Endothelial cell of umbilical vein (primary cell): ENCODE measurements around the gene NFXL1. TPM values are rescaled to one million over a fixed set of nuclear protein-coding genes. Genes with fewer than 3 reads are reported as not detected.

ENCODE experiments used
- BruUV-seq: library from RNA; stranded (reverse); fragments of 400-500 nt; replicated peaks from 2 replicates; lab custom pipeline; 2021; lab: Mats Ljungman, UMichigan
- CTCF ChIA-PET: fragments of 300-600, 350-600 bp; sonication (Branson Sonifier 250); formaldehyde crosslinking; loops from one replicate; lab custom pipeline; 2021; ENCODE audit warnings: antibody characterized with exemption, inconsistent platforms; lab: Charles Lee
- POLR2A ChIA-PET: fragments of 300-600, 350-600 bp; sonication (Branson Sonifier 250); formaldehyde crosslinking; loops from one replicate; lab custom pipeline; 2021; ENCODE audit warnings: antibody characterized with exemption, inconsistent platforms; lab: Charles Lee
- DNase-seq: peaks from one replicate; pipeline ENCODE4 v3.0.0-alpha.2; 2011; ENCODE audit warnings: low read depth, low spot score
- FAIRE-seq: peaks from 2 replicates; lab custom pipeline; 2011; peaks lifted over from hg19 to GRCh38; lab: Jason Lieb, UNC
- H2AFZ ChIP-seq: 2 replicates; pipeline ENCODE4 v1.6.0; 2012; ENCODE audit warnings: low read depth, low read length, control low read depth, inconsistent platforms
- H3K27ac ChIP-seq: 2 replicates; pipeline ENCODE4 v1.5.1; 2011; ENCODE audit warnings: low read depth, mild to moderate bottlenecking, control low read depth, low read length, moderate library complexity; ENCODE audit not compliant: insufficient read depth
- H3K27me3 ChIP-seq, 2 experiments: 2 replicates each; pipeline versions ENCODE4 v1.6.0 to v1.6.1; 2011; ENCODE audit warnings: low read length in 2 of 2, mixed read lengths in 1 of 2; ENCODE audit not compliant: control insufficient read depth in 2 of 2, insufficient read depth in 2 of 2
- H3K36me3 ChIP-seq, 2 experiments: 2 replicates in 1 of 2; 3 replicates in 1 of 2; pipeline ENCODE4 v1.5.1; 2011; ENCODE audit warnings: low read length in 2 of 2, mild to moderate bottlenecking in 1 of 2, moderate library complexity in 1 of 2; ENCODE audit not compliant: control insufficient read depth in 2 of 2, insufficient read depth in 2 of 2; ENCODE audit errors: extremely low read depth in 1 of 2
- H3K4me1 ChIP-seq: 3 replicates; pipeline ENCODE4 v1.5.1; 2011; ENCODE audit warnings: mild to moderate bottlenecking, low read length; ENCODE audit not compliant: control insufficient read depth, insufficient read depth; ENCODE audit errors: extremely low read depth
- H3K4me2 ChIP-seq: 2 replicates; pipeline ENCODE4 v1.6.1; 2011; ENCODE audit warnings: low read length, control low read depth, mixed read lengths; ENCODE audit not compliant: insufficient read depth
- H3K4me3 ChIP-seq, 3 experiments: fragments of 200-600 bp in 1 of 3; sonication (generic), shearing (Covaris generic) in 1 of 3; replicated peaks in 1 of 3; 2 replicates each; pipeline ENCODE4 v1.5.1; 2011 to 2016; ENCODE audit warnings: control low read depth in 3 of 3, low read length in 3 of 3, mild to moderate bottlenecking in 2 of 3, inconsistent platforms in 1 of 3, low read depth in 1 of 3, moderate library complexity in 1 of 3; ENCODE audit not compliant: insufficient read depth in 1 of 3
- H3K79me2 ChIP-seq: 2 replicates; pipeline ENCODE4 v1.6.0; 2012; ENCODE audit warnings: low read length, inconsistent platforms; ENCODE audit not compliant: control insufficient read depth, insufficient read depth
- H3K9ac ChIP-seq: replicated peaks from 2 replicates; pipeline ENCODE3; 2011; ENCODE audit warnings: low read length, control low read depth; ENCODE audit not compliant: insufficient read depth; ENCODE audit errors: extremely low read depth
- H3K9me1 ChIP-seq: replicated peaks from 3 replicates; pipeline ENCODE4 v1.6.0; 2011; ENCODE audit warnings: mild to moderate bottlenecking, low read length; ENCODE audit not compliant: control insufficient read depth, insufficient read depth; ENCODE audit errors: extremely low read depth
- H3K9me3 ChIP-seq: replicated peaks from 2 replicates; pipeline ENCODE4 v1.5.1; 2012; ENCODE audit warnings: low read length, inconsistent platforms; ENCODE audit not compliant: control insufficient read depth, insufficient read depth
- H4K20me1 ChIP-seq: replicated peaks from 2 replicates; pipeline ENCODE3; 2011; ENCODE audit warnings: mild to moderate bottlenecking, low read length; ENCODE audit not compliant: control insufficient read depth, insufficient read depth; ENCODE audit errors: extremely low read depth
- EZH2 ChIP-seq: IDR thresholded peaks from 2 replicates; pipeline ENCODE4 v1.6.1; 2012; ENCODE audit warnings: borderline replicate concordance, low read depth, mild to moderate bottlenecking, moderate library complexity, low read length, inconsistent platforms; ENCODE audit not compliant: severe bottlenecking
- FOS ChIP-seq: IDR thresholded peaks from 2 replicates; pipeline ENCODE4 v1.6.1; 2011; ENCODE audit warnings: mild to moderate bottlenecking, low read length, moderate library complexity, borderline replicate concordance; ENCODE audit not compliant: insufficient read depth
- MAX ChIP-seq: IDR thresholded peaks from 2 replicates; pipeline ENCODE4 v1.6.1; 2011; ENCODE audit not compliant: insufficient read depth, insufficient read length
- MYC ChIP-seq: IDR thresholded peaks from one replicate; pipeline ENCODE4 v1.6.1; 2011; ENCODE audit warnings: mild to moderate bottlenecking, low read depth, low read length
- POLR2A ChIP-seq: IDR thresholded peaks from 2 replicates; pipeline ENCODE4 v1.6.1; 2012; ENCODE audit warnings: low read depth, mild to moderate bottlenecking, control low read depth, low read length
- POLR2AphosphoS5 ChIP-seq: IDR thresholded peaks from 2 replicates; pipeline ENCODE4 v1.6.1; 2012; ENCODE audit warnings: low read depth, mild to moderate bottlenecking, control low read depth, low read length, moderate library complexity; ENCODE audit not compliant: insufficient read depth
- dilution Hi-C: fragments of 300-500 bp; cut with MboI; formaldehyde crosslinking; loops from one replicate; pipeline ENCODE4 v1.15.0; 2019; ENCODE audit warnings: low sequenced_read_pairs; ENCODE audit not compliant: extremely low pct_ligation_motif_present
- intact Hi-C: fragments of 100-400 bp; cut with micrococcal nuclease; formaldehyde crosslinking; loops from one replicate; pipeline ENCODE4 v1.10.0; 2022
- polyA plus RNA-seq, 4 experiments: library from polyadenylated mRNA; depleted of rRNA in 3 of 4; stranded (reverse) in 3 of 4; unstranded in 1 of 4; fragments of >200 nt; gene quantifications; 2 replicates each; pipeline versions ENCODE4 v1.2.1 to v1.2.3, GENCODE V29; 2011 to 2012; ENCODE audit warnings: missing spikeins in 1 of 4
- total RNA-seq: library from RNA; stranded (reverse); gene quantifications from 2 replicates; pipeline ENCODE4 v1.2.3, GENCODE V29; 2021
- TF ChIP-seq, protein P1 (sequence below), 2 donors: IDR thresholded peaks; 1 replicate in 1 of 2; 2 replicates in 1 of 2; pipeline ENCODE4 v1.5.1; 2011; ENCODE audit warnings: low read length in 2 of 2, mild to moderate bottlenecking in 2 of 2, moderate library complexity in 2 of 2, control low read depth in 1 of 2, inconsistent platforms in 1 of 2, low read depth in 1 of 2; ENCODE audit not compliant: insufficient read depth in 1 of 2; ENCODE audit errors: extremely low read depth in 1 of 2

Gene NFXL1
- total and polyA plus RNA-seq, 2 donors (not counting 3 experiments of a cell fraction or from before 2014, with no cell fraction given), result 5.1 to 14.6 TPM

DNA sequence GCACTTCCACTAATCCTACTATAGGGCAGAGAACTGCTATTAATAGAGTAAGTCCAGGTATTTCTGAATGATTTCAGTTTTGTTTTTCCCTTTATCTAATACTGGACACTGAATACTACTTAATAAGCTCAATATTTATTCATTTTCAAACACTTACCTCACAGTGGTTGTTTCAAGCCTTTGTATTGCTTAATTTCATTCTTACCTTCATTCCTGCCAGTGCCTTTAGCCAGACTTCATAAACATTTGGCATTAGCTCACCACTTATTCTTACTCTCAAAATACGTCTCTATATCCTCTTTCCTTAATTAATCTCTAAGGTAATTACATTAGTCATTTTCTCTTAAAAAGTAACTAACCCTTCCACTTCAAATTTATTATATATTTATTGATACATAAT, 57.7 kb downstream of the NFXL1 start:
- dilution Hi-C loops (no loop called here), intact Hi-C loops (no loop called here)
- TF ChIP-seq FOS (no peak), EZH2 (no peak), MAX (no peak), MYC (no peak), POLR2A (no peak), POLR2AphosphoS5 (no peak)
- TF ChIP-seq, protein P1, sequence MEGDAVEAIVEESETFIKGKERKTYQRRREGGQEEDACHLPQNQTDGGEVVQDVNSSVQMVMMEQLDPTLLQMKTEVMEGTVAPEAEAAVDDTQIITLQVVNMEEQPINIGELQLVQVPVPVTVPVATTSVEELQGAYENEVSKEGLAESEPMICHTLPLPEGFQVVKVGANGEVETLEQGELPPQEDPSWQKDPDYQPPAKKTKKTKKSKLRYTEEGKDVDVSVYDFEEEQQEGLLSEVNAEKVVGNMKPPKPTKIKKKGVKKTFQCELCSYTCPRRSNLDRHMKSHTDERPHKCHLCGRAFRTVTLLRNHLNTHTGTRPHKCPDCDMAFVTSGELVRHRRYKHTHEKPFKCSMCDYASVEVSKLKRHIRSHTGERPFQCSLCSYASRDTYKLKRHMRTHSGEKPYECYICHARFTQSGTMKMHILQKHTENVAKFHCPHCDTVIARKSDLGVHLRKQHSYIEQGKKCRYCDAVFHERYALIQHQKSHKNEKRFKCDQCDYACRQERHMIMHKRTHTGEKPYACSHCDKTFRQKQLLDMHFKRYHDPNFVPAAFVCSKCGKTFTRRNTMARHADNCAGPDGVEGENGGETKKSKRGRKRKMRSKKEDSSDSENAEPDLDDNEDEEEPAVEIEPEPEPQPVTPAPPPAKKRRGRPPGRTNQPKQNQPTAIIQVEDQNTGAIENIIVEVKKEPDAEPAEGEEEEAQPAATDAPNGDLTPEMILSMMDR (IDR thresholded peaks at IDR 0.05; ENCODE audit: extremely low read depth in 1 of 2, insufficient read depth in 1 of 2, low read depth in 1 of 2, low read length in 2 of 2), result no peak
- Histone ChIP-seq H3K79me2 (no peaks in the 10 kb centered on the region), H3K9me1 (no peaks in the 10 kb centered on the region), H4K20me1 (no peaks in the 10 kb centered on the region), H3K27ac (no peak overlapping the region), H3K9me3 (no peaks in the 10 kb centered on the region), H3K4me1 (peaks cover 4% of the 10 kb centered on the region), H3K36me3 (no peaks in the 10 kb centered on the region), H3K9ac (no peak overlapping the region), H3K4me2 (no peak overlapping the region), H2AFZ (no peak overlapping the region), H3K4me3 (no peak overlapping the region), H3K27me3 (no peaks in the 10 kb centered on the region)
- no TSS peak for BruUV-seq
- no peak for FAIRE-seq
- no peak for DNase-seq
- CTCF ChIA-PET, result interaction anchor here (0.8 to 1.1 kb wide), 2 partner anchors 12 to 188 kb away, joined by 3 read pairs; no protein-coding TSS in a partner anchor
- POLR2A ChIA-PET, result no interaction called here
